ENCODE results near the gene PIM2. TPM values are rescaled to one million over a fixed set of nuclear protein-coding genes. Genes with fewer than 3 reads are reported as not detected.

The PIM2 gene
- total and polyA plus RNA-seq, 2 of the 13 experiments (the other 11 are each of a cell fraction or from before 2014, with no cell fraction given) = 14.4 to 15.8 TPM

DNA sequence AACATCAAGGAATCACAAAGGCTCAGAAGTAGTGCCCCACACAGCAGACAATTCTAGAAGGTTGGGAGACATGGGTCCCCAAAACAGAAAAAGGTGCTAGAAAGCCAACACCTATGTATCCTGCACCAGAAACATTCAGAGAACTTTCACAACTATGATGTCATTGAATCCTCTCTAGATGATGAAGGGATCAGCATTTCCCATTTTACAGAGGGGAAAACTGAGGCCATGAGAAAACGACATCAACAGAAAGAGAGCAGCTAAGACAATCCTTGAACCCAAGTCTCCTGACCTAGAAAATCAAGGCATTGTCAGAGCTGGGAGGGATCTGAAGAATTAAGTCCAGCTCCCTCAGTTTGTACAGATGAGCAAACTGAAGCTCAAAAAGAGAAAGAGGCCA lies 49.6 kb upstream of the PIM2 start:
- Histone ChIP-seq H3K27me3 (ENCODE audit: control insufficient read depth in 1 of 2, insufficient read depth in 2 of 2, low read length in 2 of 2) (no peaks in the 10 kb centered on the region), H4K20me1 (ENCODE audit: insufficient read depth, low read length) (no peaks in the 10 kb centered on the region), H3K36me3 (replicated peaks in 1 of 2; ENCODE audit: control insufficient read depth in 1 of 2, insufficient read depth in 2 of 2, low read length in 2 of 2) (no peaks in the 10 kb centered on the region), H2AFZ (ENCODE audit: low read length) (no peak overlapping the region), H3K9ac (ENCODE audit: insufficient read depth, low read depth, low read length) (no peak overlapping the region), H3K27ac (ENCODE audit: extremely low read length, insufficient read depth, low read length) (no peak overlapping the region), H3K4me1 (ENCODE audit: insufficient read depth, low read length) (peaks cover 11% of the 10 kb centered on the region), H3K4me3 (replicated peaks in 1 of 3; ENCODE audit: insufficient read depth in 1 of 3, low read depth in 2 of 3, low read length in 3 of 3) (no peak overlapping the region), H3K4me2 (ENCODE audit: low read depth, low read length) (no peak overlapping the region), H3K79me2 (ENCODE audit: insufficient read depth, low read length) (no peaks in the 10 kb centered on the region), H3K9me3 (ENCODE audit: low read length) (no peaks in the 10 kb centered on the region)
- CTCF ChIA-PET (ENCODE audit: low intra/inter-chr PET ratio, low total read pairs) = no interaction called here
- POLR2A ChIA-PET = no interaction called here
- FAIRE-seq = no peak
- ATAC-seq = no peak
- in situ Hi-C loops (cut with HindIII; ENCODE audit: extremely low pct_ligation_motif_present, low pct_unique_long_range_greater_than_20kb) = no loop called here
- TF ChIP-seq ATF7 (IDR thresholded peaks at IDR 0.05) (peak; percentile 43; the same call in 1 of the 2 replicates), ATF7 (CRISPR knock-in tag; IDR thresholded peaks at IDR 0.05) (no peak), RELA (CRISPR knock-in tag; IDR thresholded peaks at IDR 0.05) (no peak), MEIS2 (CRISPR knock-in tag; IDR thresholded peaks at IDR 0.05) (no peak), ZNF629 (CRISPR knock-in tag; conservative IDR thresholded peaks at IDR 0.05) (peak; percentile 22; the same call in 1 of the 2 replicates), RARG (CRISPR knock-in tag; IDR thresholded peaks at IDR 0.05; ENCODE audit: low read depth) (no peak)
- intact Hi-C loops (cut with micrococcal nuclease; ENCODE audit: unreplicated experiment) = no loop called here
- DNase-seq (ENCODE audit: low spot score) = no peak
- WGBS (ENCODE audit: low lambda C conversion rate) = no CpG with 5 or more reads among the region's 1 CpG
- BruUV-seq (replicated peaks) = no TSS peak

DNA sequence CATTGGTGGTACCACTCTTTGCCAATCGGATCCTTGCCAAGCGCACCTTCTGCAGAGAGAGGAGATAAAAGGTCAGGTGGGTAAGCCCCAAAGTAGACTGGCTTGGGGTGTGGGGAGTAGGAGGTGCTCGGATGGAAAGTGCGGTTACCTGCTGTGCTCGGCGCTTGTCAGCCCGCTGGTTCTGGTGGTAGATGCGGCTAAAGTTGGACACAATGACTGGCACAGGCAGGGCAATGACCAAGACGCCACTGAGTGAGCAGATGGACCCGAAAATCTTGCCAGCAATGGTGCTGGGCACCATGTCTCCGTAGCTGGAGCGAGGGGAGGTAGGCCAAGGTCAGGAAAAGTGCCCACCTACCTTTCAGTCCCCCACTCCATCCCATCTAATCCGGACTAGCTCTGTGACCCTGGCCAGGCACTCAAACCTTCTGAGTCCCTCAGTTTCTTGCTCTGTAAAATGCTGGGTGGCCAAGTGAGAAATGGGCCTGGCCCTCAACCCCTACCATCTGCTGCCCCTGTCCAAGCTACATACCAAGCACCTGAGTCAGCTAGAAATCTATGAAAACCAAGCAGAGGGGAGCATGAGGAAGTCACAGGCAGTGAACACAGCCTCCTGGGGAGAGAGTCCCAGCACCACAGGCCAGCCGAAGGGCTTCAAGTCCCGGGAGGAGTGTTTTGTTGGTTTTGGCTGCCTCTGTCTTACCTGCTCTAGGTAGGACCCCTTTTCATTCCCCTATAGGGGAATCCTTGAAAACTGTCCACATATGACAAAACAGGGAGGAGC lies 48.2 kb upstream of the PIM2 start:
- Histone ChIP-seq H3K9me3 (ENCODE audit: low read length) (no peaks in the 10 kb centered on the region), H3K27me3 (ENCODE audit: control insufficient read depth in 1 of 2, insufficient read depth in 2 of 2, low read length in 2 of 2) (no peaks in the 10 kb centered on the region), H4K20me1 (ENCODE audit: insufficient read depth, low read length) (no peaks in the 10 kb centered on the region), H3K4me1 (ENCODE audit: insufficient read depth, low read length) (peaks cover 16% of the 10 kb centered on the region), H3K4me2 (ENCODE audit: low read depth, low read length) (no peak overlapping the region), H2AFZ (ENCODE audit: low read length) (no peak overlapping the region), H3K36me3 (replicated peaks in 1 of 2; ENCODE audit: control insufficient read depth in 1 of 2, insufficient read depth in 2 of 2, low read length in 2 of 2) (no peaks in the 10 kb centered on the region), H3K4me3 (replicated peaks in 1 of 3; ENCODE audit: insufficient read depth in 1 of 3, low read depth in 2 of 3, low read length in 3 of 3) (no peak overlapping the region), H3K79me2 (ENCODE audit: insufficient read depth, low read length) (no peaks in the 10 kb centered on the region), H3K27ac (ENCODE audit: extremely low read length, insufficient read depth, low read length) (no peak overlapping the region), H3K9ac (ENCODE audit: insufficient read depth, low read depth, low read length) (no peak overlapping the region)
- intact Hi-C loops (cut with micrococcal nuclease; ENCODE audit: unreplicated experiment) = no loop called here
- ChIA-PET POLR2A (no interaction called here), CTCF (ENCODE audit: low intra/inter-chr PET ratio, low total read pairs) (no interaction called here)
- ATAC-seq (no peak), FAIRE-seq (no peak), DNase-seq (ENCODE audit: low spot score) (no peak)
- in situ Hi-C loops (cut with HindIII; ENCODE audit: extremely low pct_ligation_motif_present, low pct_unique_long_range_greater_than_20kb) = no loop called here
- TF ChIP-seq SYNCRIP (IDR thresholded peaks at IDR 0.05; ENCODE audit: insufficient read depth, low read depth, low read length) = no peak
- WGBS (ENCODE audit: low lambda C conversion rate) = 83% methylated on average over 2 of the region's 15 CpGs
- BruUV-seq (replicated peaks) = no TSS peak

Data from HepG2 (cell line).